GM18870 (cell line): ENCODE measurements around the gene OTOP3.
"Not testable (repeated sequence)": the region's sequence is repeated elsewhere in the genome, so short reads cannot be mapped to it uniquely, and the experiment has no call there.

ENCODE experiments used
- ATAC-seq: cut with Tn5 transposase; IDR thresholded peaks from one replicate; pipeline ENCODE4 v1.9.1; 2021; ENCODE audit warnings: moderate library complexity; ENCODE audit not compliant: unreplicated experiment

Gene OTOP3

GRCh38 chr17:74979408-74980146, 43.9 kb downstream of the OTOP3 start:
- ATAC-seq: no peak

GRCh38 chr17:74981318-74981978, 45.8 kb downstream of the OTOP3 start:
- ATAC-seq: no peak

GRCh38 chr17:74981979-74982662, 46.4 kb downstream of the OTOP3 start:
- ATAC-seq: no peak

- ATAC-seq: not testable (repeated sequence)
Observed at GRCh38 chr17:74982663-74983313, 47.1 kb downstream of the OTOP3 start.

- ATAC-seq: no peak
Observed at GRCh38 chr17:74986206-74986576, 50.5 kb downstream of the OTOP3 start.

- ATAC-seq: no peak
Observed at GRCh38 chr17:74987418-74987908, 51.8 kb downstream of the OTOP3 start, which contains the start of gene CDR2L. Gene CDR2L, plus strand, starts transcription at chr17:74987632. Its CDS starts 412 bp downstream, at chr17:74988044.

- ATAC-seq: no peak
Observed at GRCh38 chr17:74987909-74988711, 52.4 kb downstream of the OTOP3 start.

- ATAC-seq: no peak
Observed at GRCh38 chr17:74990581-74991105, 54.9 kb downstream of the OTOP3 start.

- no peak for ATAC-seq
Observed at GRCh38 chr17:74992223-74992622, 56.5 kb downstream of the OTOP3 start.

- no peak for ATAC-seq
Observed at GRCh38 chr17:74994440-74994839, 58.7 kb downstream of the OTOP3 start.

GRCh38 chr17:74995847-74996246, 60.1 kb downstream of the OTOP3 start:
- ATAC-seq: no peak

- ATAC-seq: no peak
Observed at GRCh38 chr17:74998783-74999182, 63.1 kb downstream of the OTOP3 start.

- ATAC-seq: no peak
Observed at GRCh38 chr17:74999523-74999922, 63.8 kb downstream of the OTOP3 start.
